Endothelial cell of umbilical vein (primary cell): ENCODE data around the gene CAAP1.

Experiments
- POLR2AphosphoS5 ChIP-seq: IDR thresholded peaks from 2 replicates; pipeline ENCODE4 v1.6.1; 2012; ENCODE audit warnings: low read depth, mild to moderate bottlenecking, control low read depth, low read length, moderate library complexity; ENCODE audit not compliant: insufficient read depth
- TF ChIP-seq, protein P1 (sequence below), 2 donors: IDR thresholded peaks; 1 replicate in 1 of 2; 2 replicates in 1 of 2; pipeline ENCODE4 v1.5.1; 2011; ENCODE audit warnings: low read length in 2 of 2, mild to moderate bottlenecking in 2 of 2, moderate library complexity in 2 of 2, control low read depth in 1 of 2, inconsistent platforms in 1 of 2, low read depth in 1 of 2; ENCODE audit not compliant: insufficient read depth in 1 of 2; ENCODE audit errors: extremely low read depth in 1 of 2

DNA sequence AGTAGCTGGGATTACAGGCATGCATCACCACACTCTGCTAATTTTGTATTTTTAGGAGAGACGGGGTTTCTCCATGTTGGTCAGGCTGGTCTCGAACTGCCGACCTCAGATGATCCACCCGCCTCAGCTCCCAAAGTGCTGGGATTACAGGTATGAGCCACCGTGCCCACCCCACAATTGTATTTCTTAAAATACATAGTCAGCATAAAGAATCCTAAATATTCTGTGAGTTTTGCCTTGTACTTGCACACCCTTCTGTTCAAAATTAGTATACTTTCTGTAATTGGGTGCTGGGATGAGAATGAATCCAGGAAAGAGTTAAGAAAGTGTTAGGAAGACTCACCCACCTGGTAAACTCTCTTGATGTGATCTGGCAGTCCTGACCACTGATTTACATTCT, 101.3 kb downstream of the CAAP1 start:
- TF ChIP-seq, protein P1, sequence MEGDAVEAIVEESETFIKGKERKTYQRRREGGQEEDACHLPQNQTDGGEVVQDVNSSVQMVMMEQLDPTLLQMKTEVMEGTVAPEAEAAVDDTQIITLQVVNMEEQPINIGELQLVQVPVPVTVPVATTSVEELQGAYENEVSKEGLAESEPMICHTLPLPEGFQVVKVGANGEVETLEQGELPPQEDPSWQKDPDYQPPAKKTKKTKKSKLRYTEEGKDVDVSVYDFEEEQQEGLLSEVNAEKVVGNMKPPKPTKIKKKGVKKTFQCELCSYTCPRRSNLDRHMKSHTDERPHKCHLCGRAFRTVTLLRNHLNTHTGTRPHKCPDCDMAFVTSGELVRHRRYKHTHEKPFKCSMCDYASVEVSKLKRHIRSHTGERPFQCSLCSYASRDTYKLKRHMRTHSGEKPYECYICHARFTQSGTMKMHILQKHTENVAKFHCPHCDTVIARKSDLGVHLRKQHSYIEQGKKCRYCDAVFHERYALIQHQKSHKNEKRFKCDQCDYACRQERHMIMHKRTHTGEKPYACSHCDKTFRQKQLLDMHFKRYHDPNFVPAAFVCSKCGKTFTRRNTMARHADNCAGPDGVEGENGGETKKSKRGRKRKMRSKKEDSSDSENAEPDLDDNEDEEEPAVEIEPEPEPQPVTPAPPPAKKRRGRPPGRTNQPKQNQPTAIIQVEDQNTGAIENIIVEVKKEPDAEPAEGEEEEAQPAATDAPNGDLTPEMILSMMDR (IDR thresholded peaks at IDR 0.05; ENCODE audit: extremely low read depth in 1 of 2, insufficient read depth in 1 of 2, low read depth in 1 of 2, low read length in 2 of 2), result no peak
- no peak for TF ChIP-seq POLR2AphosphoS5
